ENCODE measurements around the gene RNASE11. TPM values are rescaled to one million over a fixed set of nuclear protein-coding genes. Genes with fewer than 3 reads are reported as not detected.

RNASE11 gene
- total and polyA plus RNA-seq, 2 of the 4 experiments (the other 2 are of a cell fraction), result not detected

- Histone ChIP-seq H4K20me1 (ENCODE audit: insufficient read depth, low read length) (no peaks in the 10 kb centered on the region), H3K4me1 (ENCODE audit: control insufficient read depth, insufficient read depth, low read length) (no peaks in the 10 kb centered on the region), H2BK15ac (ENCODE audit: low read depth, low read length) (no peak overlapping the region), H3K23ac (ENCODE audit: low read depth, low read length) (no peak overlapping the region), H3K79me1 (ENCODE audit: low read depth in 1 of 2, low read length in 2 of 2) (no peaks in the 10 kb centered on the region), H4K91ac (ENCODE audit: insufficient read depth, low read depth, low read length) (no peak overlapping the region), H2AK9ac (replicated peaks; ENCODE audit: low read depth, low read length, poor library complexity) (no peak overlapping the region), H3K9ac (ENCODE audit: low read depth, low read length) (no peak overlapping the region), H3K4ac (ENCODE audit: low read depth, low read length) (no peak overlapping the region), H3K36me3 (ENCODE audit: control insufficient read depth, insufficient read depth, low read length) (no peaks in the 10 kb centered on the region), H2AK5ac (ENCODE audit: low read depth, low read length) (no peak overlapping the region), H2AFZ (replicated peaks; ENCODE audit: low read length, poor library complexity) (no peak overlapping the region), H3K9me1 (ENCODE audit: insufficient read depth, low read length) (no peaks in the 10 kb centered on the region), H4K5ac (ENCODE audit: low read depth, low read length) (no peak overlapping the region), H3K27me3 (ENCODE audit: control insufficient read depth, insufficient read depth, low read length) (no peaks in the 10 kb centered on the region), H3K9me3 (ENCODE audit: control insufficient read depth, insufficient read depth, low read length) (0 out of 2 replicates have a peak, but pooled peaks cover 1% of the 10 kb centered on the region), H3K4me3 (ENCODE audit: insufficient read depth, low read depth, low read length) (no peak overlapping the region), H3K56ac (ENCODE audit: extremely low read depth, insufficient read depth, low read length) (no peak overlapping the region), H3K18ac (ENCODE audit: low read depth, low read length) (no peak overlapping the region), H4K8ac (ENCODE audit: low read depth in 2 of 2, low read length in 2 of 2) (no peak overlapping the region), H2BK20ac (ENCODE audit: low read depth, low read length) (no peak overlapping the region), H3K4me2 (ENCODE audit: low read depth, low read length) (no peak overlapping the region), H2BK120ac (ENCODE audit: low read depth, low read length) (no peak overlapping the region), H2BK5ac (ENCODE audit: low read depth, low read length, poor library complexity, severe bottlenecking) (no peak overlapping the region), H3K27ac (ENCODE audit: insufficient read depth, low read length) (no peak overlapping the region), H3K14ac (replicated peaks; ENCODE audit: low read depth, low read length) (no peak overlapping the region)
- ChIA-PET CTCF (no interaction called here), POLR2A (ENCODE audit: unreplicated experiment) (no interaction called here)
- in situ Hi-C loops (cut with MboI; ENCODE audit: low sequenced_read_pairs) (no loop called here), intact Hi-C loops (cut with micrococcal nuclease) (no loop called here), dilution Hi-C loops (cut with HindIII; ENCODE audit: low sequenced_read_pairs, unreplicated experiment) (no loop called here)
- 79% methylated on average over 2 of the region's 2 CpGs; no CpG with 5 or more reads in 1 of the 2 experiments for WGBS, 2 experiments (ENCODE audit: extremely low coverage in 2 of 2, insufficient read length in 1 of 2)
- DNase-seq, result no peak
- no TSS peak for BruUV-seq (replicated peaks)
- no peak for ATAC-seq (ENCODE audit: low read depth)
- TF ChIP-seq FOS (IDR thresholded peaks at IDR 0.05; ENCODE audit: low read depth, low read length), result no peak
- TF ChIP-seq, protein P1, sequence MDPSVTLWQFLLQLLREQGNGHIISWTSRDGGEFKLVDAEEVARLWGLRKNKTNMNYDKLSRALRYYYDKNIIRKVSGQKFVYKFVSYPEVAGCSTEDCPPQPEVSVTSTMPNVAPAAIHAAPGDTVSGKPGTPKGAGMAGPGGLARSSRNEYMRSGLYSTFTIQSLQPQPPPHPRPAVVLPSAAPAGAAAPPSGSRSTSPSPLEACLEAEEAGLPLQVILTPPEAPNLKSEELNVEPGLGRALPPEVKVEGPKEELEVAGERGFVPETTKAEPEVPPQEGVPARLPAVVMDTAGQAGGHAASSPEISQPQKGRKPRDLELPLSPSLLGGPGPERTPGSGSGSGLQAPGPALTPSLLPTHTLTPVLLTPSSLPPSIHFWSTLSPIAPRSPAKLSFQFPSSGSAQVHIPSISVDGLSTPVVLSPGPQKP (IDR thresholded peaks at IDR 0.05; ENCODE audit: borderline replicate concordance, low read depth, low read length), result no peak
- no peak for TF ChIP-seq MAFK (IDR thresholded peaks at IDR 0.05; ENCODE audit: low read depth, low read length)
- TF ChIP-seq NFE2L2 (IDR thresholded peaks at IDR 0.05; ENCODE audit: low read depth, low read length), result no peak
- no peak for TF ChIP-seq MXI1 (IDR thresholded peaks at IDR 0.05; ENCODE audit: borderline replicate concordance, low read depth, low read length)
- no peak for TF ChIP-seq CTCF (conservative IDR thresholded peaks at IDR 0.05; ENCODE audit: low read depth, low read length)
- TF ChIP-seq RFX5 (IDR thresholded peaks at IDR 0.05; ENCODE audit: low read depth, low read length), result no peak
Measured at GRCh38 chr14:20564501-20564997, 23.3 kb downstream of the RNASE11 start.

All from IMR-90 (cell line).